ENCODE results near the gene CAPN10. TPM values are rescaled to one million over a fixed set of nuclear protein-coding genes. Genes with fewer than 3 reads are reported as not detected.

Gene CAPN10
- polyA plus RNA-seq, 3 donors: 7.3 to 57.0 (median 7.4) TPM

DNA sequence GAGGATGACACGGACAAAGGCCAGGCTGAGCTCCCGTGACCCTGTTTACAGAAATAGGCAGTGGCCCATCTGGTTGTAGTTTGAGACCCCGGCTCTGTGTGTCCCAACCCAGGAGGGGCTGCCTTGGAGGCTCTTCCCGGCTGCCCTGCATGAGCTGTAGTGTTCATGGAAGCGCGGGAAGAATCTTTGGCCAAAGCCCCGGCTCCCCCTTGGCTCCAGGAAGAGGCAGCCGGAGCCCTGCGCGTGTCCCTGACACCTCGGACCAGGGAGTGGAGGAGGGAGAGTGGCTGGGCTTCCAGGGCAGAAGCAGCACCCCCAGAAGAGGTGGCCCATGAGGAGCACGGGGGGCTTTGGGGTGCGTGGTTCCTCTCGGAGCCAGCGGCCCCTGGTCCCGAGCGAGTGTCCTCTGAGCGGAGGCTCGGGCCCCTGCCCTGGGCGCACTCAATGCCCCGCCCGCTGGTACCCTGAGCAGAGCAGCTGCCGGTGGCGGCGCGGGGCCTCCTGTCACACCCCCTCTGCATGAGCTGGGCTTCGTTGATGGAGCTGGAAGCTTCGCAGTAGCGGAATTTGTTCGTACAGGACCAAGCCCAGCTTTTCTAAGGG, 60.5 kb downstream of the CAPN10 start:
- DNase-seq: no peak
- Histone ChIP-seq H3K9ac (ENCODE audit: insufficient read depth, low read length, poor library complexity, severe bottlenecking) (no peak overlapping the region), H3K79me2 (ENCODE audit: insufficient read depth, low read length) (no peaks in the 10 kb centered on the region), H3K27me3 (ENCODE audit: control insufficient read depth in 2 of 2, insufficient read depth in 2 of 2, low read length in 2 of 2) (peaks cover 0 to 35% of the 10 kb centered on the region in 2 donors), H3K4me3 (replicated peaks in 1 of 3; ENCODE audit: low read depth in 2 of 3, low read length in 3 of 3) (no peak overlapping the region), H3K4me2 (replicated peaks; ENCODE audit: extremely low read depth, low read length, poor library complexity, severe bottlenecking) (no peak overlapping the region), H4K20me1 (ENCODE audit: insufficient read depth, low read length) (no peaks in the 10 kb centered on the region), H3K4me1 (ENCODE audit: control insufficient read depth in 1 of 2, insufficient read depth in 2 of 2, low read length in 2 of 2) (peaks cover 2 to 12% of the 10 kb centered on the region in 2 donors), H3K9me3 (replicated peaks in 1 of 2; ENCODE audit: control insufficient read depth in 1 of 2, insufficient read depth in 1 of 2, low read length in 2 of 2) (peaks cover 0 to 7% of the 10 kb centered on the region in 2 donors), H2AFZ (ENCODE audit: insufficient read depth, low read depth, low read length, poor library complexity, severe bottlenecking) (no peak overlapping the region), H3K27ac (ENCODE audit: low read depth in 1 of 2, low read length in 2 of 2) (no peak overlapping the region), H3K36me3 (replicated peaks in 1 of 2; ENCODE audit: control insufficient read depth in 1 of 2, insufficient read depth in 2 of 2, low read length in 2 of 2) (no peaks in the 10 kb centered on the region)
- TF ChIP-seq, protein P1, sequence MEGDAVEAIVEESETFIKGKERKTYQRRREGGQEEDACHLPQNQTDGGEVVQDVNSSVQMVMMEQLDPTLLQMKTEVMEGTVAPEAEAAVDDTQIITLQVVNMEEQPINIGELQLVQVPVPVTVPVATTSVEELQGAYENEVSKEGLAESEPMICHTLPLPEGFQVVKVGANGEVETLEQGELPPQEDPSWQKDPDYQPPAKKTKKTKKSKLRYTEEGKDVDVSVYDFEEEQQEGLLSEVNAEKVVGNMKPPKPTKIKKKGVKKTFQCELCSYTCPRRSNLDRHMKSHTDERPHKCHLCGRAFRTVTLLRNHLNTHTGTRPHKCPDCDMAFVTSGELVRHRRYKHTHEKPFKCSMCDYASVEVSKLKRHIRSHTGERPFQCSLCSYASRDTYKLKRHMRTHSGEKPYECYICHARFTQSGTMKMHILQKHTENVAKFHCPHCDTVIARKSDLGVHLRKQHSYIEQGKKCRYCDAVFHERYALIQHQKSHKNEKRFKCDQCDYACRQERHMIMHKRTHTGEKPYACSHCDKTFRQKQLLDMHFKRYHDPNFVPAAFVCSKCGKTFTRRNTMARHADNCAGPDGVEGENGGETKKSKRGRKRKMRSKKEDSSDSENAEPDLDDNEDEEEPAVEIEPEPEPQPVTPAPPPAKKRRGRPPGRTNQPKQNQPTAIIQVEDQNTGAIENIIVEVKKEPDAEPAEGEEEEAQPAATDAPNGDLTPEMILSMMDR (IDR thresholded peaks at IDR 0.05): no peak
- Mint-ChIP-seq H3K27me3 (ENCODE audit: low read depth in 3 of 3) (peaks cover 26 to 49% (median 32%) of the 10 kb centered on the region in 3 donors), H3K27ac (no peak overlapping the region), H3K4me1 (peaks cover 13% of the 10 kb centered on the region), H3K4me3 (peak overlapping the region in 1 of 2 donors; percentile 82), H3K9me3 (peaks cover 2 to 17% (median 10%) of the 10 kb centered on the region in 7 donors), H3K36me3 (no peaks in the 10 kb centered on the region)
- intact Hi-C loops (cut with micrococcal nuclease): no loop called here
- 79% methylated on average over 30 of the region's 30 CpGs for whole genome bisulfite sequencing (ENCODE audit: insufficient coverage)

GRCh38 chr2:240647503-240648154, 61.1 kb downstream of the CAPN10 start:
- 63% methylated on average over 20 of the region's 22 CpGs for WGBS (ENCODE audit: insufficient coverage)
- peak overlapping the region in 2 of 7 donors; percentile 32 to 56 for H3K27ac Mint-ChIP-seq
- H3K36me3 Mint-ChIP-seq: no peaks in the 10 kb centered on the region

More at GRCh38 chr2:240647503-240648154, 61.1 kb downstream of the CAPN10 start:
- Histone ChIP-seq H2AFZ (ENCODE audit: insufficient read depth, low read depth, low read length, poor library complexity, severe bottlenecking) (no peak overlapping the region), H4K20me1 (ENCODE audit: insufficient read depth, low read length) (no peaks in the 10 kb centered on the region), H3K4me2 (replicated peaks; ENCODE audit: extremely low read depth, low read length, poor library complexity, severe bottlenecking) (no peak overlapping the region), H3K27me3 (ENCODE audit: control insufficient read depth in 2 of 2, insufficient read depth in 2 of 2, low read length in 2 of 2) (peaks cover 2 to 35% of the 10 kb centered on the region in 2 donors), H3K4me1 (ENCODE audit: control insufficient read depth in 1 of 2, insufficient read depth in 2 of 2, low read length in 2 of 2) (peaks cover 2 to 12% of the 10 kb centered on the region in 2 donors), H3K27ac (ENCODE audit: low read depth in 1 of 2, low read length in 2 of 2) (no peak overlapping the region), H3K9me3 (replicated peaks in 1 of 2; ENCODE audit: control insufficient read depth in 1 of 2, insufficient read depth in 1 of 2, low read length in 2 of 2) (peaks cover 0 to 7% of the 10 kb centered on the region in 2 donors), H3K36me3 (replicated peaks in 1 of 2; ENCODE audit: control insufficient read depth in 1 of 2, insufficient read depth in 2 of 2, low read length in 2 of 2) (no peaks in the 10 kb centered on the region), H3K4me3 (replicated peaks in 1 of 3; ENCODE audit: low read depth in 2 of 3, low read length in 3 of 3) (no peak overlapping the region), H3K9ac (ENCODE audit: insufficient read depth, low read length, poor library complexity, severe bottlenecking) (no peak overlapping the region), H3K79me2 (ENCODE audit: insufficient read depth, low read length) (no peaks in the 10 kb centered on the region)
- Mint-ChIP-seq H3K4me3 (peak overlapping the region in 1 of 2 donors; percentile 26), H3K9me3 (peaks cover 2 to 14% (median 11%) of the 10 kb centered on the region in 7 donors), H3K27me3 (ENCODE audit: low read depth in 3 of 3) (peaks cover 26 to 50% (median 32%) of the 10 kb centered on the region in 3 donors), H3K4me1 (peaks cover 13% of the 10 kb centered on the region)
- intact Hi-C loops (cut with micrococcal nuclease): no loop called here
- TF ChIP-seq, protein P1 (IDR thresholded peaks at IDR 0.05): no peak
- DNase-seq: no peak
